WTC11 (cell line): ENCODE measurements around the gene B3GAT3. TPM values are rescaled to one million over a fixed set of nuclear protein-coding genes. Genes with fewer than 3 reads are reported as not detected.

Experiments
- ATAC-seq: fragments of 200-7000 bp; cut with Tn5 transposase; 2 replicates; pipeline ENCODE4 v1.10.0; 2021; ENCODE audit warnings: mild to moderate bottlenecking, moderate library complexity
- CTCF ChIA-PET: fragments of 300-600 bp; sonication (Branson Sonifier 250); formaldehyde crosslinking; loops from one replicate; lab custom pipeline; 2021; ENCODE audit warnings: antibody characterized with exemption; lab: Charles Lee
- POLR2A ChIA-PET: fragments of 350-600 bp; sonication (Branson Sonifier 250); formaldehyde crosslinking; loops from one replicate; lab custom pipeline; 2021; ENCODE audit warnings: antibody characterized with exemption; lab: Charles Lee
- DNase-seq: peaks from one replicate; pipeline ENCODE4 v3.0.0; 2021; ENCODE audit warnings: low spot score
- H3K27ac Mint-ChIP-seq: 2 replicates; pipeline ENCODE4 v1.8.0; 2021; ENCODE audit warnings: mixed read lengths
- H3K27me3 Mint-ChIP-seq: 2 replicates; pipeline ENCODE4 v1.8.0; 2021; ENCODE audit warnings: low read depth, mild to moderate bottlenecking, moderate library complexity, mixed read lengths
- H3K36me3 Mint-ChIP-seq: 2 replicates; pipeline ENCODE4 v1.8.0; 2021; ENCODE audit warnings: mixed read lengths
- H3K4me1 Mint-ChIP-seq: 2 replicates; pipeline ENCODE4 v1.8.0; 2022; ENCODE audit warnings: mixed read lengths
- H3K4me3 Mint-ChIP-seq: 2 replicates; pipeline ENCODE4 v1.8.0; 2021; ENCODE audit warnings: mild to moderate bottlenecking, moderate library complexity, mixed read lengths
- H3K9me3 Mint-ChIP-seq: 2 replicates; pipeline ENCODE4 v1.8.0; 2021; ENCODE audit warnings: mixed read lengths
- ATF1 ChIP-seq: sonication (generic); formaldehyde crosslinking; IDR thresholded peaks from 2 replicates; pipeline ENCODE4 v1.8.1; 2023; ENCODE audit warnings: mild to moderate bottlenecking, moderate library complexity, missing genetic modification reagents
- CREM ChIP-seq: sonication (generic); formaldehyde crosslinking; IDR thresholded peaks from 2 replicates; pipeline ENCODE4 v1.8.1; 2022; ENCODE audit warnings: mild to moderate bottlenecking, missing genetic modification reagents, moderate library complexity
- ETV6 ChIP-seq: sonication (generic); formaldehyde crosslinking; IDR thresholded peaks from 2 replicates; pipeline ENCODE4 v1.8.1; 2022; ENCODE audit warnings: mild to moderate bottlenecking, missing genetic modification reagents
- FOXJ3 ChIP-seq: sonication (generic); formaldehyde crosslinking; IDR thresholded peaks from 2 replicates; pipeline ENCODE4 v1.9.0; 2021; ENCODE audit warnings: missing genetic modification reagents, mild to moderate bottlenecking, borderline replicate concordance
- FOXP1 ChIP-seq: sonication (generic); formaldehyde crosslinking; IDR thresholded peaks from 2 replicates; pipeline ENCODE4 v1.8.0; 2022; ENCODE audit warnings: missing genetic modification reagents, mild to moderate bottlenecking, moderate library complexity, borderline replicate concordance
- NFATC4 ChIP-seq: fragments of 250-450 bp; sonication (Bioruptor Pico); IDR thresholded peaks from 2 replicates; pipeline ENCODE4 v1.9.0; 2021; ENCODE audit warnings: mild to moderate bottlenecking
- NR3C1 ChIP-seq: sonication (generic); formaldehyde crosslinking; conservative IDR thresholded peaks from 2 replicates; pipeline ENCODE4 v1.8.1; 2023; ENCODE audit warnings: low read depth, mild to moderate bottlenecking, missing genetic modification reagents
- SMAD3 ChIP-seq: sonication (generic); formaldehyde crosslinking; IDR thresholded peaks from 2 replicates; pipeline ENCODE4 v1.8.0; 2022; ENCODE audit warnings: missing genetic modification reagents, mild to moderate bottlenecking, borderline replicate concordance
- SOX15 ChIP-seq: fragments of 250-450 bp; sonication (Bioruptor Pico); IDR thresholded peaks from 2 replicates; pipeline ENCODE4 v1.9.0; 2021; ENCODE audit warnings: mild to moderate bottlenecking
- ZNF219 ChIP-seq: sonication (generic); formaldehyde crosslinking; IDR thresholded peaks from 2 replicates; pipeline ENCODE4 v1.8.0; 2023; ENCODE audit warnings: missing genetic modification reagents, mild to moderate bottlenecking, borderline replicate concordance
- ZSCAN18 ChIP-seq: fragments of 250-450 bp; sonication (Bioruptor Pico); IDR thresholded peaks from 2 replicates; pipeline ENCODE4 v2.1.2; 2022; ENCODE audit warnings: mild to moderate bottlenecking, moderate library complexity
- total RNA-seq: library from RNA; stranded (reverse); gene quantifications from 3 replicates; pipeline ENCODE4 v1.2.3, GENCODE V29; 2021
- TF ChIP-seq, protein P1 (sequence below): sonication (generic); formaldehyde crosslinking; IDR thresholded peaks from 2 replicates; pipeline ENCODE4 v1.8.0; 2023; ENCODE audit warnings: missing genetic modification reagents, mild to moderate bottlenecking, borderline replicate concordance
- TF ChIP-seq, protein P2 (sequence below): sonication (generic); formaldehyde crosslinking; IDR thresholded peaks from 2 replicates; pipeline ENCODE4 v1.8.1; 2023; ENCODE audit warnings: mild to moderate bottlenecking, missing genetic modification reagents
- TF ChIP-seq, protein P3 (sequence below): sonication (generic); formaldehyde crosslinking; IDR thresholded peaks from 2 replicates; pipeline ENCODE4 v1.8.1; 2023; ENCODE audit warnings: mild to moderate bottlenecking, moderate library complexity, missing genetic modification reagents
- TF ChIP-seq, protein P4 (sequence below): fragments of 200-600 bp; IDR thresholded peaks from 2 replicates; pipeline ENCODE4 v1.8.0; 2022; ENCODE audit warnings: antibody characterized with exemption
- TF ChIP-seq, protein P5 (sequence below): sonication (generic); formaldehyde crosslinking; IDR thresholded peaks from 2 replicates; pipeline ENCODE4 v1.8.1; 2022; ENCODE audit warnings: mild to moderate bottlenecking, moderate library complexity, missing genetic modification reagents

The B3GAT3 gene
- total RNA-seq, 1 experiment from 2014 or later = 43.9 TPM

DNA sequence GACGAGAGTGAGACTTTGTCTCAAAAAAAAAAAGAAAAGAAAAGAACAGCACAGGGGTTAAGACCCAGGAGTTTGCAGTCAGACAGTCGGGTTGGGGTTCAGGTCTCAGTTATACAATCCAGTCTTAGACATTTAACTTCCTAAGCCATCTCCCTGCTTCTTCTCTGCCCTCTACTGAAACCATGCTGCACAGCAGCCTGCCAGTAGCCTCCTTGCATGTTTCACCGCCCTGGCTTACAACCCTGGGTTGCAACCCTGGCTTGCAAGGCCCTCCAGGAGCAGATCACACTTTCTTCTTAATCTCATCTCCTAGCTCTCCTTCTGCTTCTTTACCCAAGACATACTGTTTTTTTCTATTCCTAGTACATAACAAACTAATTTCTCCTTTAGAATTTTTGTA lies 5.9 kb upstream of the B3GAT3 start (continued):
- TF ChIP-seq, protein P1, sequence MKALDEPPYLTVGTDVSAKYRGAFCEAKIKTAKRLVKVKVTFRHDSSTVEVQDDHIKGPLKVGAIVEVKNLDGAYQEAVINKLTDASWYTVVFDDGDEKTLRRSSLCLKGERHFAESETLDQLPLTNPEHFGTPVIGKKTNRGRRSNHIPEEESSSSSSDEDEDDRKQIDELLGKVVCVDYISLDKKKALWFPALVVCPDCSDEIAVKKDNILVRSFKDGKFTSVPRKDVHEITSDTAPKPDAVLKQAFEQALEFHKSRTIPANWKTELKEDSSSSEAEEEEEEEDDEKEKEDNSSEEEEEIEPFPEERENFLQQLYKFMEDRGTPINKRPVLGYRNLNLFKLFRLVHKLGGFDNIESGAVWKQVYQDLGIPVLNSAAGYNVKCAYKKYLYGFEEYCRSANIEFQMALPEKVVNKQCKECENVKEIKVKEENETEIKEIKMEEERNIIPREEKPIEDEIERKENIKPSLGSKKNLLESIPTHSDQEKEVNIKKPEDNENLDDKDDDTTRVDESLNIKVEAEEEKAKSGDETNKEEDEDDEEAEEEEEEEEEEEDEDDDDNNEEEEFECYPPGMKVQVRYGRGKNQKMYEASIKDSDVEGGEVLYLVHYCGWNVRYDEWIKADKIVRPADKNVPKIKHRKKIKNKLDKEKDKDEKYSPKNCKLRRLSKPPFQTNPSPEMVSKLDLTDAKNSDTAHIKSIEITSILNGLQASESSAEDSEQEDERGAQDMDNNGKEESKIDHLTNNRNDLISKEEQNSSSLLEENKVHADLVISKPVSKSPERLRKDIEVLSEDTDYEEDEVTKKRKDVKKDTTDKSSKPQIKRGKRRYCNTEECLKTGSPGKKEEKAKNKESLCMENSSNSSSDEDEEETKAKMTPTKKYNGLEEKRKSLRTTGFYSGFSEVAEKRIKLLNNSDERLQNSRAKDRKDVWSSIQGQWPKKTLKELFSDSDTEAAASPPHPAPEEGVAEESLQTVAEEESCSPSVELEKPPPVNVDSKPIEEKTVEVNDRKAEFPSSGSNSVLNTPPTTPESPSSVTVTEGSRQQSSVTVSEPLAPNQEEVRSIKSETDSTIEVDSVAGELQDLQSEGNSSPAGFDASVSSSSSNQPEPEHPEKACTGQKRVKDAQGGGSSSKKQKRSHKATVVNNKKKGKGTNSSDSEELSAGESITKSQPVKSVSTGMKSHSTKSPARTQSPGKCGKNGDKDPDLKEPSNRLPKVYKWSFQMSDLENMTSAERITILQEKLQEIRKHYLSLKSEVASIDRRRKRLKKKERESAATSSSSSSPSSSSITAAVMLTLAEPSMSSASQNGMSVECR (CRISPR knock-in tag) = no peak
- TF ChIP-seq, protein P2, sequence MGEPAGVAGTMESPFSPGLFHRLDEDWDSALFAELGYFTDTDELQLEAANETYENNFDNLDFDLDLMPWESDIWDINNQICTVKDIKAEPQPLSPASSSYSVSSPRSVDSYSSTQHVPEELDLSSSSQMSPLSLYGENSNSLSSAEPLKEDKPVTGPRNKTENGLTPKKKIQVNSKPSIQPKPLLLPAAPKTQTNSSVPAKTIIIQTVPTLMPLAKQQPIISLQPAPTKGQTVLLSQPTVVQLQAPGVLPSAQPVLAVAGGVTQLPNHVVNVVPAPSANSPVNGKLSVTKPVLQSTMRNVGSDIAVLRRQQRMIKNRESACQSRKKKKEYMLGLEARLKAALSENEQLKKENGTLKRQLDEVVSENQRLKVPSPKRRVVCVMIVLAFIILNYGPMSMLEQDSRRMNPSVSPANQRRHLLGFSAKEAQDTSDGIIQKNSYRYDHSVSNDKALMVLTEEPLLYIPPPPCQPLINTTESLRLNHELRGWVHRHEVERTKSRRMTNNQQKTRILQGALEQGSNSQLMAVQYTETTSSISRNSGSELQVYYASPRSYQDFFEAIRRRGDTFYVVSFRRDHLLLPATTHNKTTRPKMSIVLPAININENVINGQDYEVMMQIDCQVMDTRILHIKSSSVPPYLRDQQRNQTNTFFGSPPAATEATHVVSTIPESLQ = no peak
- TF ChIP-seq SOX15 (no peak), FOXJ3 (CRISPR knock-in tag) (no peak)

DNA sequence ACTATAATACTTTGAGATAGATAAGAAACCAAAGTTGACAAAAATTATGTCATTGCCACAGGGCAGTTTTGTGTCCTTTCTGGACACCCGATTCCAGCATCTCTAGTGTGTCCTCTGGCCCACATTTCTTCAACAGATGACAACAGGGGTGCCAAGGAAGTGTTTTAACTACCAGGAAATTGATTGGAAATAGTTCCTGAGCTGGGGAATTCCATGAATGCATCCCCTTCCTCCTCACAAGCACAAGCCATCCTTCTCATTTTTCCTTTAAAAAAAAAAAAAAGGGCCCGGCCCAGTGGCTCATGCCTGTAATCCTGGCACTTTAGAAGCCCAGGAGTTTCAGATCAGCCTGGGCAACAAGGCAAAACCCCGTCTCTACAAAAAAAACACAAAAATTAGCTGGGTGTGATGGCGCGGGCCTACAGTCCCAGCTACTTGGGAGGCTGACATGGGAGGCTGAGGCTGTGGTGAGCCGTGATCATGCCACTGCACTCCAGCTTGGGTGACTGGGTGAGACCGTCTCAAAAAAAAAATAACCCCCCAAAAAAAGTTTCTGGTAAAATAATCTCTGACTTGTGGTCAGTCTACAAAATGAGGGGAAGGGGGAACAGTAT lies 797 bp upstream of the B3GAT3 start:
- 0 out of 2 replicates have a peak, but pooled peaks have one; percentile 5 for TF ChIP-seq ATF1
- TF ChIP-seq SMAD3 (CRISPR knock-in tag) = no peak
- Mint-ChIP-seq H3K9me3 (no peaks in the 10 kb centered on the region), H3K36me3 (peaks cover 27% of the 10 kb centered on the region), H3K4me1 (peaks cover 16% of the 10 kb centered on the region), H3K27ac (peak overlapping the region; percentile 91), H3K27me3 (no peaks in the 10 kb centered on the region), H3K4me3 (peak overlapping the region; percentile 97)
- ChIA-PET CTCF (interaction anchor here (0.9 to 4.5 kb wide), 10 partner anchors 11 to 198 kb away, joined by 3 to 51 read pairs (median 6); partner anchors contain the start of genes EEF1G, EML3, ROM1 and TUT1), POLR2A (interaction anchor here (0.7 to 3.0 kb wide), 17 partner anchors 9 to 239 kb away, joined by 3 to 37 read pairs (median 7); partner anchors contain the start of genes BSCL2, C11orf98, CSKMT and EEF1G)
- no peak for ATAC-seq
- DNase-seq = no peak

DNA sequence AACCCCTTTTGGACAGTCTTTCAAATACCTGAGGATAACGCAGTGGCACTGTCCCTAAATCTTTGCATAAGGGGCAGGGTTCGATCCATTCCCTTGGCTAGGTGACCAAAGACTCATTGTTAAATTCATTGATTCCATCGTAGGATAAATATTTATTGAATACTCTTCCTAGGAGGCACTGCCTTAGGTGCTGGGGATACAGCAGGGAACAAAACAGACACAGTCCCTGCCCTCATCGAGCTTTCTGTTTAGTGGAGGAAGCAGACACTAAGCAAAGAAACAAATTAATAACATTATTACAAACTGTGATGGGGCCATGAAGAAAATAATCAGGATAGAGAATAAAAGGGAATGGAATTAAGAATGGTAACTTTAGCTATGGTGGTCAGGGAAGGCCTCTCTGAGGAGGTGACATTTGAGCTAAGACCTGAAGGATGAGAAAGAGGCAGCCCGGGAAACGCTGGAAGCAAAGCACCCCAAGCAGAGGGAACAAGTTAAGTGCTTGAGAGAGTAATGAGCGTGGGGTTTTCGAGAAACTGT lies 689 bp downstream of the B3GAT3 start:
- ChIA-PET POLR2A (interaction anchor here (0.7 to 3.0 kb wide), 18 partner anchors 8 to 106 kb away, joined by 3 to 37 read pairs (median 6); partner anchors contain the start of genes BSCL2, C11orf98, CSKMT and EEF1G), CTCF (interaction anchor here (0.6 to 4.5 kb wide), 16 partner anchors 9 to 226 kb away, joined by 3 to 51 read pairs (median 4); partner anchors contain the start of genes BSCL2, C11orf98, EEF1G and EML3)
- H3K9me3 Mint-ChIP-seq = no peaks in the 10 kb centered on the region
- peaks cover 16% of the 10 kb centered on the region for H3K4me1 Mint-ChIP-seq
- H3K27me3 Mint-ChIP-seq = no peaks in the 10 kb centered on the region
- peak overlapping the region; percentile 93 for H3K27ac Mint-ChIP-seq
- DNase-seq (no peak), ATAC-seq (no peak)
- peaks cover 12% of the 10 kb centered on the region for H3K36me3 Mint-ChIP-seq
- peak overlapping the region; percentile 97 for H3K4me3 Mint-ChIP-seq
- TF ChIP-seq NR3C1 (CRISPR knock-in tag) (no peak), ETV6 (no peak), NFATC4 (CRISPR knock-in tag) (no peak), ATF1 (no peak), CREM (CRISPR knock-in tag) (no peak), ZNF219 (no peak), ZSCAN18 (CRISPR knock-in tag) (no peak), FOXP1 (no peak)
- TF ChIP-seq, protein P3, sequence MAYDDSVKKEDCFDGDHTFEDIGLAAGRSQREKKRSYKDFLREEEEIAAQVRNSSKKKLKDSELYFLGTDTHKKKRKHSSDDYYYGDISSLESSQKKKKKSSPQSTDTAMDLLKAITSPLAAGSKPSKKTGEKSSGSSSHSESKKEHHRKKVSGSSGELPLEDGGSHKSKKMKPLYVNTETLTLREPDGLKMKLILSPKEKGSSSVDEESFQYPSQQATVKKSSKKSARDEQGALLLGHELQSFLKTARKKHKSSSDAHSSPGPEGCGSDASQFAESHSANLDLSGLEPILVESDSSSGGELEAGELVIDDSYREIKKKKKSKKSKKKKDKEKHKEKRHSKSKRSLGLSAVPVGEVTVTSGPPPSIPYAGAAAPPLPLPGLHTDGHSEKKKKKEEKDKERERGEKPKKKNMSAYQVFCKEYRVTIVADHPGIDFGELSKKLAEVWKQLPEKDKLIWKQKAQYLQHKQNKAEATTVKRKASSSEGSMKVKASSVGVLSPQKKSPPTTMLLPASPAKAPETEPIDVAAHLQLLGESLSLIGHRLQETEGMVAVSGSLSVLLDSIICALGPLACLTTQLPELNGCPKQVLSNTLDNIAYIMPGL (CRISPR knock-in tag) = no peak
- TF ChIP-seq, protein P4, sequence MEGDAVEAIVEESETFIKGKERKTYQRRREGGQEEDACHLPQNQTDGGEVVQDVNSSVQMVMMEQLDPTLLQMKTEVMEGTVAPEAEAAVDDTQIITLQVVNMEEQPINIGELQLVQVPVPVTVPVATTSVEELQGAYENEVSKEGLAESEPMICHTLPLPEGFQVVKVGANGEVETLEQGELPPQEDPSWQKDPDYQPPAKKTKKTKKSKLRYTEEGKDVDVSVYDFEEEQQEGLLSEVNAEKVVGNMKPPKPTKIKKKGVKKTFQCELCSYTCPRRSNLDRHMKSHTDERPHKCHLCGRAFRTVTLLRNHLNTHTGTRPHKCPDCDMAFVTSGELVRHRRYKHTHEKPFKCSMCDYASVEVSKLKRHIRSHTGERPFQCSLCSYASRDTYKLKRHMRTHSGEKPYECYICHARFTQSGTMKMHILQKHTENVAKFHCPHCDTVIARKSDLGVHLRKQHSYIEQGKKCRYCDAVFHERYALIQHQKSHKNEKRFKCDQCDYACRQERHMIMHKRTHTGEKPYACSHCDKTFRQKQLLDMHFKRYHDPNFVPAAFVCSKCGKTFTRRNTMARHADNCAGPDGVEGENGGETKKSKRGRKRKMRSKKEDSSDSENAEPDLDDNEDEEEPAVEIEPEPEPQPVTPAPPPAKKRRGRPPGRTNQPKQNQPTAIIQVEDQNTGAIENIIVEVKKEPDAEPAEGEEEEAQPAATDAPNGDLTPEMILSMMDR = no peak
- TF ChIP-seq, protein P5, sequence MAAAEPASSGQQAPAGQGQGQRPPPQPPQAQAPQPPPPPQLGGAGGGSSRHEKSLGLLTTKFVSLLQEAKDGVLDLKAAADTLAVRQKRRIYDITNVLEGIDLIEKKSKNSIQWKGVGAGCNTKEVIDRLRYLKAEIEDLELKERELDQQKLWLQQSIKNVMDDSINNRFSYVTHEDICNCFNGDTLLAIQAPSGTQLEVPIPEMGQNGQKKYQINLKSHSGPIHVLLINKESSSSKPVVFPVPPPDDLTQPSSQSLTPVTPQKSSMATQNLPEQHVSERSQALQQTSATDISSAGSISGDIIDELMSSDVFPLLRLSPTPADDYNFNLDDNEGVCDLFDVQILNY (CRISPR knock-in tag) = no peak
